IMR-90 (cell line): ENCODE measurements around the gene ZNF587B. TPM values are rescaled to one million over a fixed set of nuclear protein-coding genes. Genes with fewer than 3 reads are reported as not detected.
"Not testable (repeated sequence)": the region's sequence is repeated elsewhere in the genome, so short reads cannot be mapped to it uniquely, and the experiment has no call there.

ENCODE experiments used
- ATAC-seq: fragments of 200-7000 bp; cut with Tn5 transposase; 2 replicates; pipeline ENCODE4 v1.9.1; 2020; ENCODE audit warnings: low read depth, mild to moderate bottlenecking, moderate library complexity
- BruUV-seq: library from RNA; stranded (reverse); fragments of 400-500 nt; replicated peaks from 2 replicates; lab custom pipeline; 2021; lab: Mats Ljungman, UMichigan
- CTCF ChIA-PET: fragments of 300-600 bp; formaldehyde crosslinking; extraction: SDS; loops from one replicate; lab custom pipeline; 2021; ENCODE audit warnings: antibody characterized with exemption; lab: Yijun Ruan, JAX
- POLR2A ChIA-PET: fragments of 300-600 bp; sonication (Branson Sonifier 250); formaldehyde crosslinking; loops from one replicate; lab custom pipeline; 2022; ENCODE audit warnings: antibody characterized with exemption; ENCODE audit not compliant: unreplicated experiment; lab: Charles Lee
- DNase-seq: peaks from one replicate; pipeline ENCODE4 v3.0.0; 2013
- H2AFZ ChIP-seq: replicated peaks from 2 replicates; pipeline ENCODE3; 2013; ENCODE audit warnings: low read length, mild to moderate bottlenecking; ENCODE audit not compliant: poor library complexity
- H2AK5ac ChIP-seq: 2 replicates; pipeline ENCODE4 v1.6.1; 2013; ENCODE audit warnings: low read depth, low read length, inconsistent platforms
- H2AK9ac ChIP-seq: replicated peaks from 2 replicates; pipeline ENCODE3; 2013; ENCODE audit warnings: mild to moderate bottlenecking, low read depth, low read length, moderate library complexity; ENCODE audit not compliant: poor library complexity
- H2BK120ac ChIP-seq: 2 replicates; pipeline ENCODE4 v1.6.1; 2013; ENCODE audit warnings: low read depth, low read length, inconsistent platforms
- H2BK15ac ChIP-seq: 3 replicates; pipeline ENCODE4 v1.6.1; 2013; ENCODE audit warnings: low read depth, low read length, inconsistent platforms
- H2BK20ac ChIP-seq: 2 replicates; pipeline ENCODE4 v1.6.1; 2013; ENCODE audit warnings: low read depth, mild to moderate bottlenecking, inconsistent platforms, low read length, moderate library complexity
- H2BK5ac ChIP-seq: 2 replicates; pipeline ENCODE4 v1.6.1; 2013; ENCODE audit warnings: mild to moderate bottlenecking, low read depth, low read length, inconsistent platforms; ENCODE audit not compliant: poor library complexity, severe bottlenecking
- H3K14ac ChIP-seq: replicated peaks from 2 replicates; pipeline ENCODE4 v1.6.1; 2013; ENCODE audit warnings: low read depth, low read length, inconsistent platforms
- H3K18ac ChIP-seq: 2 replicates; pipeline ENCODE4 v1.6.1; 2013; ENCODE audit warnings: low read depth, low read length, control low read depth
- H3K23ac ChIP-seq: 2 replicates; pipeline ENCODE4 v1.6.1; 2013; ENCODE audit warnings: low read depth, low read length, inconsistent platforms
- H3K27ac ChIP-seq: 2 replicates; pipeline ENCODE4 v1.5.1; 2013; ENCODE audit warnings: mild to moderate bottlenecking, control low read depth, low read length; ENCODE audit not compliant: insufficient read depth
- H3K27me3 ChIP-seq: 2 replicates; pipeline ENCODE4 v1.6.1; 2013; ENCODE audit warnings: low read length; ENCODE audit not compliant: control insufficient read depth, insufficient read depth
- H3K36me3 ChIP-seq: 2 replicates; pipeline ENCODE4 v1.6.1; 2013; ENCODE audit warnings: low read length, mixed read lengths; ENCODE audit not compliant: control insufficient read depth, insufficient read depth
- H3K4ac ChIP-seq: 2 replicates; pipeline ENCODE4 v1.6.1; 2013; ENCODE audit warnings: low read depth, low read length, inconsistent platforms
- H3K4me1 ChIP-seq: 2 replicates; pipeline ENCODE4 v1.6.1; 2013; ENCODE audit warnings: low read length, mixed read lengths; ENCODE audit not compliant: control insufficient read depth, insufficient read depth
- H3K4me2 ChIP-seq: 2 replicates; pipeline ENCODE4 v1.6.1; 2013; ENCODE audit warnings: low read depth, mild to moderate bottlenecking, control low read depth, low read length, moderate library complexity
- H3K4me3 ChIP-seq: 2 replicates; pipeline ENCODE4 v1.5.1; 2013; ENCODE audit warnings: low read depth, mild to moderate bottlenecking, control low read depth, low read length, moderate library complexity; ENCODE audit not compliant: insufficient read depth
- H3K56ac ChIP-seq: 2 replicates; pipeline ENCODE4 v1.6.1; 2013; ENCODE audit warnings: low read length, inconsistent platforms; ENCODE audit not compliant: insufficient read depth; ENCODE audit errors: extremely low read depth
- H3K79me1 ChIP-seq, 2 experiments: 2 replicates each; pipeline ENCODE4 v1.6.1; 2013; ENCODE audit warnings: low read length in 2 of 2, inconsistent platforms in 1 of 2, low read depth in 1 of 2
- H3K9ac ChIP-seq: 2 replicates; pipeline ENCODE4 v1.6.1; 2013; ENCODE audit warnings: low read depth, low read length, control low read depth
- H3K9me1 ChIP-seq: 2 replicates; pipeline ENCODE4 v1.6.1; 2013; ENCODE audit warnings: low read length, inconsistent platforms; ENCODE audit not compliant: insufficient read depth
- H3K9me3 ChIP-seq: 2 replicates; pipeline ENCODE4 v1.6.1; 2013; ENCODE audit warnings: low read length; ENCODE audit not compliant: control insufficient read depth, insufficient read depth
- H4K20me1 ChIP-seq: 2 replicates; pipeline ENCODE4 v1.6.1; 2013; ENCODE audit warnings: low read length, inconsistent platforms; ENCODE audit not compliant: insufficient read depth
- H4K5ac ChIP-seq: 2 replicates; pipeline ENCODE4 v1.6.1; 2013; ENCODE audit warnings: mild to moderate bottlenecking, low read depth, low read length, control low read depth
- H4K8ac ChIP-seq, 2 experiments: 2 replicates each; pipeline ENCODE4 v1.6.1; 2013; ENCODE audit warnings: low read depth in 2 of 2, low read length in 2 of 2, control low read depth in 1 of 2, inconsistent platforms in 1 of 2
- H4K91ac ChIP-seq: 2 replicates; pipeline ENCODE4 v1.6.1; 2013; ENCODE audit warnings: low read depth, low read length, inconsistent platforms; ENCODE audit not compliant: insufficient read depth
- MXI1 ChIP-seq: IDR thresholded peaks from 2 replicates; pipeline ENCODE4 v1.6.1; 2012; ENCODE audit warnings: low read depth, mild to moderate bottlenecking, low read length, moderate library complexity, borderline replicate concordance
- POLR2A ChIP-seq: IDR thresholded peaks from 2 replicates; pipeline ENCODE4 v1.6.1; 2012; ENCODE audit warnings: mild to moderate bottlenecking, low read depth, low read length
- WGBS, 2 experiments: methylation state at CpG; one replicate each; pipeline versions ENCODE4 v1.1.5 to v1.1.7; 2013; ENCODE audit warnings: missing lambda C conversion rate in 2 of 2; ENCODE audit not compliant: insufficient read length in 1 of 2; ENCODE audit errors: extremely low coverage in 2 of 2; 5-methylcytosine and 5-hydroxymethylcytosine counted together
- dilution Hi-C: fragments of 300-500 bp; cut with HindIII; formaldehyde crosslinking; loops from one replicate; pipeline ENCODE4 v1.14.3; 2018; ENCODE audit warnings: low sequenced_read_pairs; ENCODE audit not compliant: unreplicated experiment
- in situ Hi-C: fragments of 300-500 bp; cut with MboI; formaldehyde crosslinking; loops from 3 replicates; pipeline ENCODE4 v1.14.3; 2019; ENCODE audit warnings: low sequenced_read_pairs, inconsistent platforms, mixed read lengths
- intact Hi-C: fragments of 100-400 bp; cut with micrococcal nuclease; formaldehyde crosslinking; loops from 2 replicates; pipeline ENCODE4 v1.10.0; 2022
- polyA plus RNA-seq, 3 experiments: library from polyadenylated mRNA; depleted of rRNA; stranded (reverse); fragments of >200 nt; gene quantifications; 2 replicates each; pipeline ENCODE4 v1.2.3, GENCODE V29; 2012; ENCODE audit warnings: low replicate concordance in 1 of 3
- total RNA-seq: library from RNA; depleted of rRNA; stranded (reverse); fragments of >200 nt; gene quantifications from 2 replicates; pipeline ENCODE4 v1.2.3, GENCODE V29; 2012
- TF ChIP-seq, protein P1 (sequence below): fragments of 150-350 bp; IDR thresholded peaks from 2 replicates; pipeline ENCODE4 v1.6.1; 2017; ENCODE audit warnings: mild to moderate bottlenecking, antibody characterized with exemption, low read length, low read depth

The ZNF587B gene
- total and polyA plus RNA-seq, 2 of the 4 experiments (the other 2 are of a cell fraction): 3.7 to 33.9 TPM

DNA sequence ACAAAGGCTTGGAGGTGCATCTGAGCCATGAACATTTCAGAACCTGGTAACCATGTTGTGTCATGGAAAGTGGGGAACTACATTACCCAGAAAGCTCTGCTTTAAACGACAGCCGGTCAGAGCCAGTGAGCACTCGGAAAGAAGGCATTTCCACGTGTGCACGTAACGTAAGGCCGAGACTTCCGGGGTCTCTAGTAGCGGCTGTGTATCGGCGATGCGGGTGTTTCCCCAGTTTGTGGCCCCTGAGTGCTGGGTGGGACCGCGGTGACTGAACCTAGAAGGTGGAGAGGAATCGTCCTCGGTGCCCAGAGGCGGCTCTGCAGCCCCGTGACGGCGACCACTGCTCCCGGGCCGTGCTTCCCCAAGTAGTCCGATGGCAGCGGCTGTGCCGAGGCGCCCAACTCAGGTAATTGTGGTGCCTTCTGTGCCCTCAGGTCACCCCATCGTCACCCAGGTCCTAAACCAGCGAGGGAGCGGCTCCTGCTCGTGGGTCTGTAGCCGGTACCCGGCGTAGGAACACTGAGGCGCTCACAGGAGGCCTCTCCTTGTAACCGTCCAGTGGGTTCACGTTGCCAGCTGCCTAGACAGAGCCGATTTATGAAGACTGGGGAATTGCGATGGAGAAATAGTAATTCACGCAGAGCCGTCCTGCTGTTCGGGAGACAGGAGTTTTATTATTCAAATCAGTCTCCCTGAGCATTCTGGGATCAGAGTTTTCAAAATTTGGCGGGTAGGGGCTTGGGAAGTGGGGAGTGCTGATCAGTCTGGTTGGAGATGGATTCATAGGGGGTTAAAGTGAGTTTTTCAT, 19.8 kb downstream of the ZNF587B start, which contains the start of gene ZNF587:
ZNF587 (plus strand) TSS at position 194 of the 808 bp plus-strand sequence; CDS start at position 374, 180 bp downstream.
- Histone ChIP-seq H2AFZ (peak within 1 kb of the TSS; percentile 71), H4K20me1 (peaks cover 26% of the 10 kb centered on the region), H4K8ac (peak within 1 kb of the TSS; percentile 22 to 54; a peak in 2 of 4 replicates), H3K4me2 (peak within 1 kb of the TSS; percentile 89), H3K4ac (peak within 1 kb of the TSS; percentile 86), H2BK5ac (peak within 1 kb of the TSS; percentile 36), H2AK9ac (peak within 1 kb of the TSS; percentile 81), H2AK5ac (peak within 1 kb of the TSS; percentile 41), H3K4me3 (peak within 1 kb of the TSS; percentile 79), H3K27ac (peak within 1 kb of the TSS; percentile 64), H4K91ac (peak within 1 kb of the TSS; percentile 56), H3K56ac (peak within 1 kb of the TSS; percentile 80; the same call in 1 of the 2 replicates), H3K23ac (peak within 1 kb of the TSS; percentile 86), H3K9ac (peak within 1 kb of the TSS; percentile 83), H3K14ac (peak within 1 kb of the TSS; percentile 81), H3K79me1 (peaks cover 18 to 64% of the 10 kb centered on the region in 2 experiments), H4K5ac (peak within 1 kb of the TSS; percentile 6; the same call in 1 of the 2 replicates), H3K36me3 (peaks cover 18% of the 10 kb centered on the region)
- DNase-seq (peak; percentile 85), ATAC-seq (peak; percentile 97)
- dilution Hi-C loops, BruUV-seq, H2BK20ac ChIP-seq, H3K18ac ChIP-seq, H3K4me1 ChIP-seq, H3K9me1 ChIP-seq, H2BK15ac ChIP-seq, intact Hi-C loops, H3K9me3 ChIP-seq, H2BK120ac ChIP-seq, CTCF ChIA-PET, in situ Hi-C loops, H3K27me3 ChIP-seq: not testable (repeated sequence)
- peak; percentile 64 for TF ChIP-seq POLR2A
- TF ChIP-seq MXI1: peak; percentile 96
- TF ChIP-seq, protein P1, sequence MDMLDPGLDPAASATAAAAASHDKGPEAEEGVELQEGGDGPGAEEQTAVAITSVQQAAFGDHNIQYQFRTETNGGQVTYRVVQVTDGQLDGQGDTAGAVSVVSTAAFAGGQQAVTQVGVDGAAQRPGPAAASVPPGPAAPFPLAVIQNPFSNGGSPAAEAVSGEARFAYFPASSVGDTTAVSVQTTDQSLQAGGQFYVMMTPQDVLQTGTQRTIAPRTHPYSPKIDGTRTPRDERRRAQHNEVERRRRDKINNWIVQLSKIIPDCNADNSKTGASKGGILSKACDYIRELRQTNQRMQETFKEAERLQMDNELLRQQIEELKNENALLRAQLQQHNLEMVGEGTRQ: peak; percentile 39; the same call in 1 of the 2 replicates
- 1% methylated on average over 20 of the region's 42 CpGs; no CpG with 5 or more reads in 1 of the 2 experiments for WGBS, 2 experiments
- POLR2A ChIA-PET: interaction anchor here (0.6 kb wide), 1 partner anchor 56 kb away, joined by 3 read pairs; no protein-coding TSS in a partner anchor
